OCI-LY7 (cell line): ENCODE measurements around the gene GNAO1.

Experiments used
- CTCF ChIP-seq: fragments of 200-600 bp; sonication (generic); conservative IDR thresholded peaks from 2 replicates; pipeline ENCODE4 v1.5.1; 2014; ENCODE audit warnings: mild to moderate bottlenecking, antibody characterized with exemption, low read length, moderate library complexity, mixed read lengths
- EZH2phosphoT487 ChIP-seq: fragments of 200-600 bp; sonication (generic); IDR thresholded peaks from 2 replicates; pipeline ENCODE4 v1.6.1; 2018; ENCODE audit warnings: low read depth, borderline replicate concordance, mild to moderate bottlenecking, mixed run types, antibody characterized with exemption, low read length, moderate library complexity, mixed read lengths

GRCh38 chr16:56190048-56190676 is 1.1 kb upstream of the GNAO1 start:
- no peak for TF ChIP-seq CTCF
- no peak for TF ChIP-seq EZH2phosphoT487
